HL-60 (cell line): Measurements from ENCODE around the gene CDYL.

ENCODE experiments used
- DNase-seq, 2 experiments: peaks; one replicate each; pipeline ENCODE4 v3.0.0-alpha.2; 2010 to 2020; ENCODE audit warnings: low read depth in 1 of 2, low spot score in 1 of 2
- H3K27ac ChIP-seq: fragments of 250-450 bp; sonication (Bioruptor Pico); replicated peaks from 2 replicates; pipeline ENCODE4 v1.5.1; 2020; ENCODE audit warnings: mild to moderate bottlenecking, moderate library complexity
- H3K27me3 ChIP-seq: fragments of 250-450 bp; sonication (Bioruptor Pico); 2 replicates; pipeline ENCODE4 v1.5.1; 2021; ENCODE audit warnings: mild to moderate bottlenecking, moderate library complexity; ENCODE audit not compliant: insufficient read depth, poor library complexity, severe bottlenecking
- H3K4me3 ChIP-seq: replicated peaks from 2 replicates; pipeline ENCODE4 v1.5.1; 2011; ENCODE audit warnings: mild to moderate bottlenecking, control low read depth, low read length; ENCODE audit not compliant: insufficient read depth
- CTCF ChIP-seq: IDR thresholded peaks from one replicate; pipeline ENCODE4 v1.5.1; 2011; ENCODE audit warnings: low read length, control low read depth, inconsistent platforms; ENCODE audit not compliant: insufficient read depth
- GABPA ChIP-seq: IDR thresholded peaks from 2 replicates; pipeline ENCODE4 v1.6.1; 2012; ENCODE audit warnings: low read depth
- POLR2AphosphoS5 ChIP-seq: IDR thresholded peaks from 2 replicates; pipeline ENCODE4 v1.6.1; 2012; ENCODE audit warnings: low read depth
- REST ChIP-seq: IDR thresholded peaks from 2 replicates; pipeline ENCODE4 v1.6.1; 2012; ENCODE audit warnings: low read depth; ENCODE audit not compliant: insufficient replicate concordance
- SPI1 ChIP-seq: IDR thresholded peaks from 2 replicates; pipeline ENCODE4 v1.6.1; 2012; ENCODE audit warnings: low read depth, mild to moderate bottlenecking, borderline replicate concordance

Gene CDYL

GRCh38 chr6:4790158-4790899 lies 14.1 kb downstream of the CDYL start:
- no peaks in the 10 kb centered on the region for H3K27me3 ChIP-seq
- DNase-seq = no peak
- H3K4me3 ChIP-seq = no peak overlapping the region
- H3K27ac ChIP-seq = no peak overlapping the region
- TF ChIP-seq CTCF (no peak), REST (no peak)

GRCh38 chr6:4794140-4794707 lies 18.0 kb downstream of the CDYL start:
- no peak overlapping the region for H3K27ac ChIP-seq
- TF ChIP-seq SPI1 (no peak), CTCF (no peak), GABPA (no peak), POLR2AphosphoS5 (no peak), REST (no peak)
- no peak for DNase-seq
- no peak overlapping the region for H3K4me3 ChIP-seq
- no peaks in the 10 kb centered on the region for H3K27me3 ChIP-seq

- no peak for TF ChIP-seq GABPA
- TF ChIP-seq REST = no peak
- no peak for TF ChIP-seq POLR2AphosphoS5
- no peak for TF ChIP-seq CTCF
- TF ChIP-seq SPI1 = no peak
- no peak for DNase-seq
- Histone ChIP-seq H3K27me3 (no peaks in the 10 kb centered on the region), H3K4me3 (no peak overlapping the region), H3K27ac (no peak overlapping the region)
Observed at GRCh38 chr6:4797587-4797986, 21.4 kb downstream of the CDYL start.
